Ovary (tissue), 9 donors: ENCODE measurements around the gene MICAL2. TPM values are rescaled to one million over a fixed set of nuclear protein-coding genes. Genes with fewer than 3 reads are reported as not detected.

Experiments used
- DNase-seq, 5 donors: peaks; one replicate each; pipeline ENCODE4 v3.0.0-alpha.2; 2019 to 2020
- H3K27ac ChIP-seq, 2 donors: fragments of 200-600 bp; one replicate each; pipeline versions ENCODE4 v1.5.1 to v1.8.0; 2019 to 2022
- H3K27me3 ChIP-seq: fragments of 200-600 bp; one replicate; pipeline ENCODE4 v1.8.0; 2022
- H3K36me3 ChIP-seq: fragments of 200-600 bp; sonication (generic); one replicate; pipeline ENCODE4 v1.5.1; 2019
- H3K4me1 ChIP-seq: one replicate; pipeline ENCODE4 v1.8.1; 2013; ENCODE audit warnings: mild to moderate bottlenecking, moderate library complexity; ENCODE audit not compliant: insufficient read depth
- H3K4me3 ChIP-seq: fragments of 200-600 bp; sonication (generic); one replicate; pipeline ENCODE4 v1.5.1; 2017
- H3K9me3 ChIP-seq, 2 donors: fragments of 200-600 bp in 1 of 2; sonication (generic) in 1 of 2; one replicate each; pipeline versions ENCODE4 v1.5.1 to v1.8.1; 2013 to 2019; ENCODE audit warnings: mild to moderate bottlenecking in 1 of 2, moderate library complexity in 1 of 2
- CTCF ChIP-seq, 3 donors: fragments of 450-650 bp in 2 of 3; fragments of 200-600 bp in 1 of 3; IDR thresholded peaks; one replicate each; pipeline versions ENCODE4 v1.5.1 to v1.8.0; 2016 to 2022; ENCODE audit warnings: antibody characterized with exemption in 3 of 3, mild to moderate bottlenecking in 1 of 3
- EP300 ChIP-seq: sonication (generic); formaldehyde crosslinking; IDR thresholded peaks from one replicate; pipeline ENCODE4 v1.6.1; 2017; ENCODE audit warnings: antibody characterized with exemption
- POLR2A ChIP-seq: fragments of 450-650 bp; IDR thresholded peaks from one replicate; pipeline ENCODE4 v1.6.1; 2017; ENCODE audit warnings: antibody characterized with exemption, mild to moderate bottlenecking, moderate library complexity
- WGBS, 3 donors: extraction: QIAGEN DNeasy Blood & Tissue Kit in 1 of 3; methylation state at CpG; one replicate each; pipeline versions ENCODE4 v1.1.5 to v1.1.7; 2013 to 2017; 5-methylcytosine and 5-hydroxymethylcytosine counted together
- intact Hi-C, 4 donors: fragments of 100-400 bp; cut with DNase I; formaldehyde crosslinking; loops; one replicate each; pipeline versions ENCODE4 v1.11.0 to v1.15.1; 2022 to 2023
- polyA plus RNA-seq, 2 donors: library from polyadenylated mRNA; stranded (reverse); fragments of 200-250 nt in 1 of 2; fragments of 350-450 nt in 1 of 2; fragmentation: Illumina TruSeq in 1 of 2; extraction: RNeasy Lipid Tissue Mini Kit (QIAGEN cat#74804) in 1 of 2; gene quantifications; one replicate each; pipeline ENCODE4 v1.2.3, GENCODE V29; 2013 to 2014
- total RNA-seq, 7 donors: library from RNA; depleted of rRNA in 2 of 7; stranded (reverse); fragments of >200 nt in 2 of 7; fragmentation: NEBNext Ultra II Directional in 3 of 7; extraction: Animal tissue kit (Norgen Biotek cat#: 25700) in 3 of 7; gene quantifications; one replicate each; pipeline versions ENCODE4 v1.1.0 to v1.2.4, GENCODE V29; 2016 to 2023
- donor health status: DM: no; HTN: no; CAD: no; lungs with moderate emphysema.
- donor health status: DM: no; HTN: no; CAD: no.
- donor health status: Bipolar disorder and iron deficiency.
- donor health status: DM: yes; HTN: yes; CAD: no.
- donor health status: DM: no; HTN: no; CAD: no.
- donor health status: DM: yes; HTN: yes; CAD: no.

The MICAL2 gene
- total and polyA plus RNA-seq, 9 donors = 10.7 to 73.6 (median 32.5) TPM

GRCh38 chr11:12160680-12161079, 50.3 kb downstream of the MICAL2 start:
- Histone ChIP-seq H3K36me3 (no peaks in the 10 kb centered on the region), H3K4me3 (no peak overlapping the region), H3K27me3 (no peaks in the 10 kb centered on the region), H3K9me3 (no peaks in the 10 kb centered on the region), H3K4me1 (peaks cover 28% of the 10 kb centered on the region), H3K27ac (peak overlapping the region in 1 of 2 donors; percentile 9)
- DNase-seq = peak in 1 of 5 donors; percentile 14
- intact Hi-C loops = no loop called here
- TF ChIP-seq CTCF (IDR thresholded peaks at IDR 0.05) = no peak
- TF ChIP-seq EP300 = no peak
- TF ChIP-seq POLR2A = no peak
- WGBS, 3 donors = 71 to 78% (median 74%) methylated on average over 12 of the region's 12 CpGs

- Histone ChIP-seq H3K27me3 (no peaks in the 10 kb centered on the region), H3K4me3 (no peak overlapping the region), H3K4me1 (peaks cover 24% of the 10 kb centered on the region), H3K9me3 (no peaks in the 10 kb centered on the region), H3K36me3 (no peaks in the 10 kb centered on the region), H3K27ac (peak overlapping the region in 1 of 2 donors; percentile 9)
- TF ChIP-seq EP300 = no peak
- TF ChIP-seq CTCF (IDR thresholded peaks at IDR 0.05) = no peak
- TF ChIP-seq POLR2A = no peak
- DNase-seq = peak in 1 of 5 donors; percentile 17
- WGBS, 3 donors = 38 to 68% (median 50%) methylated on average over 4 of the region's 4 CpGs
- intact Hi-C loops = no loop called here
Measured at GRCh38 chr11:12161137-12161536, 50.7 kb downstream of the MICAL2 start.

GRCh38 chr11:12161603-12162350, 51.4 kb downstream of the MICAL2 start:
- peak in 1 of 5 donors; percentile 14 for DNase-seq
- Histone ChIP-seq H3K4me1 (peaks cover 17% of the 10 kb centered on the region), H3K27ac (no peak overlapping the region), H3K9me3 (no peaks in the 10 kb centered on the region), H3K27me3 (no peaks in the 10 kb centered on the region), H3K4me3 (no peak overlapping the region), H3K36me3 (no peaks in the 10 kb centered on the region)
- WGBS, 3 donors = 90 to 93% (median 92%) methylated on average over 12 of the region's 12 CpGs
- TF ChIP-seq CTCF (IDR thresholded peaks at IDR 0.05) (no peak), POLR2A (no peak)
- intact Hi-C loops = no loop called here

GRCh38 chr11:12162652-12163051, 52.3 kb downstream of the MICAL2 start:
- TF ChIP-seq CTCF (IDR thresholded peaks at IDR 0.05) = no peak
- no peak for TF ChIP-seq POLR2A
- no peak for TF ChIP-seq EP300
- Histone ChIP-seq H3K36me3 (no peaks in the 10 kb centered on the region), H3K4me3 (no peak overlapping the region), H3K27ac (peak overlapping the region in 1 of 2 donors; percentile 34), H3K27me3 (no peaks in the 10 kb centered on the region), H3K9me3 (no peaks in the 10 kb centered on the region), H3K4me1 (peaks cover 16% of the 10 kb centered on the region)
- intact Hi-C loops = no loop called here
- 100% methylated on average over 1 of the region's 1 CpG for WGBS, 3 donors
- no peak for DNase-seq
